Gastrocnemius medialis (tissue), 4 donors: ENCODE results near the gene FRS3.

Experiments used
- CTCF ChIP-seq, 5 experiments: fragments of 450-650 bp in 3 of 5; fragments of 200-600 bp in 2 of 5; sonication (generic) in 2 of 5; IDR thresholded peaks in 4 of 5; conservative IDR thresholded peaks in 1 of 5; 1 replicate in 4 of 5; 2 replicates in 1 of 5; pipeline ENCODE4 v1.5.1; 2016 to 2019; ENCODE audit warnings: antibody characterized with exemption in 5 of 5, mild to moderate bottlenecking in 3 of 5, moderate library complexity in 3 of 5
- POLR2A ChIP-seq, 2 donors: fragments of 450-650 bp; IDR thresholded peaks; one replicate each; pipeline ENCODE4 v1.6.1; 2017; ENCODE audit warnings: antibody characterized with exemption in 2 of 2, mild to moderate bottlenecking in 2 of 2, moderate library complexity in 2 of 2

GRCh38 chr6:41814629-41815028 is 34.9 kb upstream of the FRS3 start:
- TF ChIP-seq POLR2A (IDR thresholded peaks at IDR 0.05) = no peak
- TF ChIP-seq CTCF (IDR thresholded peaks at IDR 0.05 in 4 of 5, conservative IDR thresholded peaks at IDR 0.05 in 1 of 5) = no peak
